ENCODE measurements around the gene HOXC11. TPM values are rescaled to one million over a fixed set of nuclear protein-coding genes. Genes with fewer than 3 reads are reported as not detected.

HOXC11 gene
- total RNA-seq, 1 experiment from 2014 or later, result 5.7 TPM

- no peak overlapping the region for H3K27ac ChIP-seq (ENCODE audit: low read depth, low read length, poor library complexity, severe bottlenecking)
- DNase-seq (ENCODE audit: low spot score), result no peak
- no TSS peak for BruUV-seq (replicated peaks)
- H3K9me3 ChIP-seq (ENCODE audit: low read depth, low read length, poor library complexity, severe bottlenecking), result no peaks in the 10 kb centered on the region
- H3K4me1 ChIP-seq (ENCODE audit: insufficient read depth, low read length, poor library complexity, severe bottlenecking), result peaks cover 5% of the 10 kb centered on the region
- H3K36me3 ChIP-seq (ENCODE audit: insufficient read depth, low read length, poor library complexity, severe bottlenecking), result no peaks in the 10 kb centered on the region
- no peak for TF ChIP-seq CTCF (conservative IDR thresholded peaks at IDR 0.05; ENCODE audit: low read depth, low read length)
- no peak for TF ChIP-seq EZH2 (IDR thresholded peaks at IDR 0.05; ENCODE audit: borderline replicate concordance, low read depth, low read length, poor library complexity, severe bottlenecking)
- ChIA-PET CTCF (no interaction called here), POLR2A (ENCODE audit: low non-redundant PET) (no interaction called here)
- no peak overlapping the region for H3K4me3 ChIP-seq (ENCODE audit: low read depth, low read length, poor library complexity, severe bottlenecking)
- intact Hi-C loops (cut with micrococcal nuclease; ENCODE audit: unreplicated experiment), result no loop called here
- no peaks in the 10 kb centered on the region for H3K27me3 ChIP-seq (replicated peaks; ENCODE audit: insufficient read depth, low read depth, low read length, poor library complexity)
Measured at GRCh38 chr12:53944907-53945847, 27.7 kb upstream of the HOXC11 start.

GRCh38 chr12:53947743-53948142, 25.2 kb upstream of the HOXC11 start:
- BruUV-seq (replicated peaks), result no TSS peak
- Histone ChIP-seq H3K27ac (ENCODE audit: low read depth, low read length, poor library complexity, severe bottlenecking) (no peak overlapping the region), H3K36me3 (ENCODE audit: insufficient read depth, low read length, poor library complexity, severe bottlenecking) (no peaks in the 10 kb centered on the region), H3K4me1 (ENCODE audit: insufficient read depth, low read length, poor library complexity, severe bottlenecking) (no peaks in the 10 kb centered on the region), H3K9me3 (ENCODE audit: low read depth, low read length, poor library complexity, severe bottlenecking) (no peaks in the 10 kb centered on the region), H3K27me3 (replicated peaks; ENCODE audit: insufficient read depth, low read depth, low read length, poor library complexity) (no peaks in the 10 kb centered on the region), H3K4me3 (ENCODE audit: low read depth, low read length, poor library complexity, severe bottlenecking) (no peak overlapping the region)
- no peak for TF ChIP-seq EZH2 (IDR thresholded peaks at IDR 0.05; ENCODE audit: borderline replicate concordance, low read depth, low read length, poor library complexity, severe bottlenecking)
- no peak for TF ChIP-seq CTCF (conservative IDR thresholded peaks at IDR 0.05; ENCODE audit: low read depth, low read length)
- ChIA-PET POLR2A (ENCODE audit: low non-redundant PET) (no interaction called here), CTCF (no interaction called here)
- no peak for DNase-seq (ENCODE audit: low spot score)
- intact Hi-C loops (cut with micrococcal nuclease; ENCODE audit: unreplicated experiment), result no loop called here

DNA sequence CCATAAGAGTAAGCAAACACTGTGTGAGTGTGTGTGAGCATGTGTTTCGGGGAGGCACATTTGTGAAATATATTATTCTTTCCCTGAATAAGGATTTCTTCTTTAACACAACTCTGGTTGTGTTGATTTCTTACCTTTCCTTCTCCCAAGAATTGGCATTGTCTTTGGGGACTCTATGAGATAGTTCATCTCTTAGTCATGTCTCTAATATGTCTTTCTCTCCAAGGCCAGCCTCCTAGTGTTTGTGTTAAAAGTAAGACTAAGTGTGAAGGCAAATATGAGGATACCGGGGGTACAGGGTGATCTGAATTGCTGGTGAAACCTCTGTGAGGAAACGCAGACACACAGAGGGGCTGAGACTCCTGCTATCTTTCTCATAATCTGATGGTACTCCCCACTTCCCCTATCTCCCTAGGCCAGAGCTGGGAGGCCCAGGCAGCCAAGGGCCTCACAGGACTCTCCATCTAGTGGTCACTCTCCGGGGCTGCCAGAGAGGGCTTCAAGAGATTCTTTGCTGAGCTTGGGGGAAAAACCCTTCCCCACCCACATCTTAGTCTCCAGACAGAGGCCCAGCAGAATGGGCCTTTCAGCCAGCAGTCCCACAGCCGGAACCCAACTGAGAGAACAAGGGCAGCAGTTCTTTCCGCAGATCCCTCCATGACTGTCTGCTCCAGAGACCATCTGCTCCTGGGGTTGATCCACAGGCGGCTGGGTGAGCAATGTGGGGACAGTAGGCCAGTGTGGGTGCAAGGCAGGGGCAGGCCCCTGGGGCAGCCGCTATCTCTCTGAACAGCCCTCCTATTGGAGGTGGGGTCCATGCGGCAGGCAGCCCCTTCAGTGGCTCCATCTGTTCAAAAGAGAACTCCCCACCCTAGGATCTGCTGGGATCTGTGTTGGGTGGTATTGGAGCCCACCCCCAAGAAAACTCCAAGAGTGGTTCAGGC, 24.0 kb upstream of the HOXC11 start:
- Histone ChIP-seq H3K9me3 (ENCODE audit: low read depth, low read length, poor library complexity, severe bottlenecking) (no peaks in the 10 kb centered on the region), H3K27me3 (replicated peaks; ENCODE audit: insufficient read depth, low read depth, low read length, poor library complexity) (no peaks in the 10 kb centered on the region), H3K4me3 (ENCODE audit: low read depth, low read length, poor library complexity, severe bottlenecking) (no peak overlapping the region), H3K27ac (ENCODE audit: low read depth, low read length, poor library complexity, severe bottlenecking) (no peak overlapping the region), H3K36me3 (ENCODE audit: insufficient read depth, low read length, poor library complexity, severe bottlenecking) (no peaks in the 10 kb centered on the region), H3K4me1 (ENCODE audit: insufficient read depth, low read length, poor library complexity, severe bottlenecking) (no peaks in the 10 kb centered on the region)
- no peak for TF ChIP-seq CTCF (conservative IDR thresholded peaks at IDR 0.05; ENCODE audit: low read depth, low read length)
- TF ChIP-seq EZH2 (IDR thresholded peaks at IDR 0.05; ENCODE audit: borderline replicate concordance, low read depth, low read length, poor library complexity, severe bottlenecking), result no peak
- DNase-seq (ENCODE audit: low spot score), result no peak
- intact Hi-C loops (cut with micrococcal nuclease; ENCODE audit: unreplicated experiment), result no loop called here
- BruUV-seq (replicated peaks), result no TSS peak
- CTCF ChIA-PET, result interaction anchor here (0.5 kb wide), 1 partner anchor 83 kb away, joined by 7 read pairs; no protein-coding TSS in a partner anchor
- POLR2A ChIA-PET (ENCODE audit: low non-redundant PET), result no interaction called here
